CD4-positive, alpha-beta T cell treated with Interleukin-21 for 1 hour (primary cell): ENCODE data around the gene NANOS3.
"Not testable (repeated sequence)": the region's sequence is repeated elsewhere in the genome, so short reads cannot be mapped to it uniquely, and the experiment has no call there.

ENCODE experiments used
- DNase-seq: peaks from one replicate; pipeline ENCODE4 v3.0.0-alpha.2; 2020

Gene NANOS3

DNA sequence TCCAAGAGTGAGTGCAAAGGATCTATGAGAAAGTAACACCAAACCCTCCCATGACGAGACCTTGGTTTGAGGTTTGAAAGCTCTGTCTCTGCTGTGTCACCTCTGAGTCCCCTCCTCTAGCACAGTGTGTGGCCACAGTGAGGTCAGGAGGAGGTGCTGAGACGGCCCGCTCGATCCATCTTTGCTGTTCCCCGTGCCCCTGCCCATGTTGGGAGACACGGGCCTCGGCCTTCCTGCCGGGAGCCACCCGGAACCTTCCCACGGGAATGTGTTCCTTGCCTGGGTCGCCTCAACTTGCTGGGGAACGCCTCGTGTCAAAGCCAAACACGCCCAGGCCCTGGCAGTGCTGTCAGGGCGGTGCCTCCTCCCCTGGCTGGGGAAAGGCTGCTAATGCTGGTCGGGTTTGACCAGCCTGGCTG, 10.1 kb downstream of the NANOS3 start:
- peak; percentile 61 for DNase-seq

DNA sequence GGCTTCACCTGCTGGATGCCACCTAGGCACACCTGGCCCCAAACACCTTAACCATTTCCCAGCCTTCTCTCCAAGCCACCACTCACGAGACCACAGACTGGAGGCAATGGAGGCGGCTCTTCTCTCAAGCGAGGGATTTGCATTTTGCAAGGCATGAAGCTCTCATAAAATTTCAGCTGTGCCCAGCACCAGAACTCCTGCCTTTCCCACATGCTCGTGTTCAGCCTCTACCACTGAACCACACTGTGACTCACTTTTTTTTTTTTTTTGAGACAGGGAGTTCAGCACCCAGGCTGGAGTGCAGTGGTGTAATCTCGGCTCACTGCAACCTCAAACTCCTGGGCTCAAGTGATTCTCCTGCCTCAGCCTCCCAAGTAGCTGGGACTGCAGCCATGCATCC, 10.6 kb downstream of the NANOS3 start:
- DNase-seq = no peak

DNA sequence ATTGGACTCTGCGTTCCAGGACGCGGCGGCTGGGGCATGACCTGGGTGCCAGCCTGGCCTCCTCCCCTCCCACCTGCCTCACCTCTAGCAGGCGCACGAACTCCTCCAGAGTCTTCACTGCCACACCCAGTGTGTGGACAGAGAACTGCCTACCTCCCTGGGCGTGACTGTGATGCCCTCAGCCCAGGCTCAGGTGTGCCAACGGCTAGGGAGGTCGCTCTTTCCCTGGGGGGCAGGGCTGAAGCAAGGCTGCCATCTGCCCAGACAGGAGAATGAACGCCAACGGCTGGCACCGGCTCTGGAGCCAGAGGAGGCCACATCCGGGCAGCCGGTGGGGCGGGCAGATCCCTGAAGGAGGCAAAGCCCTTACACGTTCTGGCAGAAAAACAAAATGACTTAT, 11.3 kb downstream of the NANOS3 start:
- DNase-seq = no peak

DNA sequence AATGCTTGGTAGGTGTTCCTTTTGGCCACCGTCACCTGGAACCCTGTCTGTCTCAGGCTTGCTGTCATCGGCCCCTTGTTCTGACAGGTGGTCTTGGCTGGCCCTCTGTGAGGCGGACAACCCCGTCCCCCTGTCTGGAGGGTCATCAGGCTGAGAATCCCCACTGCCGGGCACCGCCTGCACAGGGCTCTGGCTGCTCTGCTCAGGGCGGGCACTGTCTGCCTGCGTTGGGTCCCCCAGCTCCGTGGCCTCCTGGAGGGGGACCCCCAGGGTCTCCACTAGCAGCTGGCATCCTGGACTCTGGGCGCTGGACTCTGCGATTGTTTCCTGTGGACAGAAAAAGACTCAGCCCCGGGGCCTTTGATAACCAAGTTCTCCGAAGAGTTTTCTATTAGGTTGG, 13.2 kb downstream of the NANOS3 start:
- DNase-seq = no peak

GRCh38 chr19:13892870-13893269, 15.9 kb downstream of the NANOS3 start:
- DNase-seq = no peak

DNA sequence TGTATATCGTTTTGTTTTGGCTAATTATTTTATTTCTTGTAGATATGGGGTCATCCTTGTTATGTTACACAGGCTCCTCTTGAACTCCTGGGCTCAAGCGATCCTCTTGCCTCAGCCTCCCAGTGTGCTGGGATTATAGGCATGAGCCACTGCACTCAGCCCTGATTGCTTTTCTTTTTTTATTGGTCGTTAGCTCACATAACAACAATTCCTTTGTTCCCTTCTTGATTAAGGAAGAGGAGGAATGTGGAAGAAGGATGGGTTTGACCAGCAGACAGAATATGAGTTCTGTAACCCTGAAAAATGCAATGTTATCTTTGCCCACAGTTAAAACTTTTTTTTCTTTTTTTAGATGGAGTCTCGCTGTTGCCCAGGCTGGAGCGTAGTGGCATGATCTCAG, 17.6 kb downstream of the NANOS3 start:
- no peak for DNase-seq

GRCh38 chr19:13896227-13896626, 19.3 kb downstream of the NANOS3 start:
- DNase-seq = no peak

- DNase-seq = no peak
Measured at GRCh38 chr19:13899393-13899792, 22.5 kb downstream of the NANOS3 start.

GRCh38 chr19:13899912-13900584, 23.1 kb downstream of the NANOS3 start:
- DNase-seq = no peak

DNA sequence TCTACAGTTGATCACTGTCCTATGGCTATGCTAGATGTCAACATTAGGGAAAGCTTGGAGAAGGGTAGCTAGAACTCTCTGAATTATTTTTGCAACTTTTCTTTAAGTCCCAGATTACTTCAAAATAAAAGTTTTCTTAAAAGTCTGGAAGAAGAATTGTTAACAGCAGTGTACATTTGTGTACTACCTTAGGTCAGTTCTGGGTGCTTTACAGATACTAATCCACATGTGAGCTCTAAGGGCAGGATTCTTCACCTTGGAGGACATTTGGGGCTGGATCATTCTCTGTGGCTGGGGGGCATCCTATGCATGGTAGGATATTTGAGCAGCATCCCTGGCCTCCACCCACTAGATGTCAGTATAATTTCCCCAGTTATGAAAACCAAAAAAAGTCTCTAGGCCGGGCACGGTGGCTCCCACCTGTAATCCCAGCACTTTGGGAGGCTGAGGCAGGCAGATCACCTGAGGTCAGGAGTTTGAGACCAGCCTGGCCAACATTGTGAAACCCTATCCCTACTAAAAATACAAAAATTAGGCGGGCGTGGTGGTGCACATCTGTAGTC, 26.1 kb downstream of the NANOS3 start:
- DNase-seq = peak; percentile 58

GRCh38 chr19:13905634-13906520, 28.9 kb downstream of the NANOS3 start, which contains the start of the genes BRME1 and CC2D1A:
Gene BRME1 (minus strand): TSS chr19:13906117. CDS start chr19:13904892, 1,225 bp downstream.
Gene CC2D1A (plus strand): TSS chr19:13906201. CDS start chr19:13906442, 241 bp downstream.
- peak; percentile 95 for DNase-seq

GRCh38 chr19:13906521-13906904, 29.6 kb downstream of the NANOS3 start:
- DNase-seq = peak; percentile 39

DNA sequence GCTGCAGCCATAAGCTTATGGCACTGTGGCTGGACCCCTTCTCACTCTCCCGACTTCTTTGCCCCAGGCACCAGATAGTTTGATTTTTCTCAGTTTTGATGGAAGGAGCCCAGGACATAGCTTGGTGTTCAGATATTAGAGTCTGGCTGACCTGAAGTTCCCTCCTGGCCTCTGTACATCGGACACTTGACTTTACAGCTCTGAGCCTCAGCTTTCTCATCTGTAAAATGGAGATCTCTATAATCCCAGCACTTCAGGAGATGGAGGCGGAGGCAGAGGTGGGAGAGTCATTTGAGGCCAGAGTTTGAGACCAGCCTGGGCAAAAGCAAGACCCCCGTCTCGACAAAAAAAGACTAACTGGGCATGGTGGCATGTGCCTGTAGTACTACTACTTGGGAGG, 30.0 kb downstream of the NANOS3 start:
- no peak for DNase-seq

GRCh38 chr19:13908674-13909073, 31.7 kb downstream of the NANOS3 start:
- DNase-seq = no peak

DNA sequence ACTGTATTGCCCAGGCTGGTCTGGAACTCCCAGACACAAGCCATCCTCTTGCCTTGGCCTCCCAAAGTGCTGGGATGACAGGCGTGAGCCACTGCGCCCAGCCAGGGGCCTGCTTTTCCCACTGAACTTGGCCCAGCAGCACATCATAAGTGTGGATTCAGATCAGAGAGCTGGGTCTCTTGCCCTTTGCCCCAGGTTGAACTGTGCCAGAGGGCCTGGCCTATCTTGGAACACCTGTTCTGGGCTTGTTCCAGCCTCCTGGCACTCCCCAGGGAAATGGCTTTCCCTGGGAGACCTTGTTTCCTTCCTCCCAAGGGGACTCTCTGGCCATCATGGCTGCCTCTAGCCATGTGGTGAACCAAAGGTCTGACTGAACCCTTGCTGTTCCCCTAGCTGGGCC, 32.5 kb downstream of the NANOS3 start:
- DNase-seq = no peak

DNA sequence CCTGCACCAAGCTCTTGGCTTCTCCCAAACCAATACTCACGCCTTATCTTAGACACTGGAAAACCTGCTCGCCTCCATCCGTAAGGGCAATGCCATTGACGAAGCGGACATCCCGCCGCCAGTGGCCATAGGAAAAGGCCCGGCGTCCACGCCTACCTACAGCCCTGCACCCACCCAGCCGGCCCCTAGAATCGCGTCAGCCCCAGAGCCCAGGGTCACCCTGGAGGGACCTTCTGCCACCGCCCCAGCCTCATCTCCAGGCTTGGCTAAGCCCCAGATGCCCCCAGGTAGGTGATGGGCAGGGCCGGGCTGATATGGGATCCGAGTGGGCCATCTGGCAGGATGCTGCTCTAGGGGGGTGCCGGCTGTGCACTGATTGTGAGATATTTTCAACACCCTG, 36.4 kb downstream of the NANOS3 start:
- DNase-seq = no peak

- DNase-seq = no peak
Measured at GRCh38 chr19:13914777-13915176, 37.8 kb downstream of the NANOS3 start.

- no peak for DNase-seq
Measured at GRCh38 chr19:13917888-13918406, 41.0 kb downstream of the NANOS3 start.

DNA sequence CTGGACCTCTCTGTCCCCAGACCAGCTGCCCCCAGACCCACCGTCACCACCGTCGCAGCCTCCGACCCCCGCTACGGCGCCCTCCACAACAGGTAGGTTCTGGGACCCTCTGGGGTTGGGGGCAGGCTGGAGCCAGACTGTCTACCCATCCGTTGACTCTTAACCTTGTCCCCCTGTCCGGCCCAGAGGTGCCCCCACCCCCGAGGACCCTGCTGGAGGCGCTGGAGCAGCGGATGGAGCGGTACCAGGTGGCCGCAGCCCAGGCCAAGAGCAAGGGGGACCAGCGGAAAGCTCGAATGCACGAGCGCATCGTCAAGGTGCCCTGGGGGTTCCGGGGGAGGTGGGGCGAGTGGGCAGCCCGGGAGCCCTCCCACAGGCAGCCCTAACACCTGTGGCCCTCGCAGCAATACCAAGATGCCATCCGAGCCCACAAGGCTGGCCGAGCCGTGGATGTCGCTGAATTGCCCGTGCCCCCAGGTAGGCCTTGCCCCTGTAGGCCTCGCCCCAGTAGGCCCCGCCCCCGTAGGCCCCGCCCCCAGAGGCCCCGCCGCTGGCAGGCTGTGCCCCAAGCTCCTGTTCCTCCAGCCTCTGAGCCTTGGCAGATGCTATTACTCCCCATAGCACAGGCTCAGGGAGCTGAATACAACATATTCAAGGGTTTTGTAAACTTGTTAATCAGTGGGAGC, 41.9 kb downstream of the NANOS3 start:
- no peak for DNase-seq

GRCh38 chr19:13920524-13920923, 43.6 kb downstream of the NANOS3 start:
- no peak for DNase-seq

GRCh38 chr19:13920940-13921747, 44.2 kb downstream of the NANOS3 start:
- peak; percentile 38 for DNase-seq

DNA sequence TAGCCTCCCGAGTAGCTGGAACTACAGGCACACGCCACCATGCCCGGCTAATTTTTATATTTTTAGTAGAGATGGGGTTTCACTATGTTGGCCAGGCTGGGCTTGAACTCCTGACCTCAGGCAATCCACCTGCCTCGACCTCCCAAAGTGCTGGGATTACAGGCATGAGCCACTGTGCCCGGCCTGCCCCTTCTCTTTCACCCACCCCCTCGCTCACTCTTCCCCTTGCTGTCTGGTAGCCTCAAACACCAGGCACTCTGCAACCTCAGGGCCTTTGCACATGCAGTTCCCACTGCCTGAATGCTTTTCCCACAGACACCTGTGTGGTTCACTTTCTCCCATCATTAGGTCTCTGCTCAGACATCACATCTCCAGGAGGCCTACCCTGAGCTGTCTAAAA, 45.2 kb downstream of the NANOS3 start:
- DNase-seq = not testable (repeated sequence)
